Neuronal stem cell (in vitro differentiated cells): ENCODE measurements around the gene ELOVL6.

Experiments
- DNase-seq: peaks from one replicate; pipeline ENCODE4 v3.0.0-alpha.2; 2013; ENCODE audit warnings: low spot score
- H2AFZ ChIP-seq: one replicate; pipeline ENCODE4 v1.6.1; 2013; ENCODE audit warnings: mild to moderate bottlenecking, low read length, inconsistent platforms
- H2AK5ac ChIP-seq: 2 replicates; pipeline ENCODE4 v1.6.1; 2013; ENCODE audit warnings: low read depth, mild to moderate bottlenecking, inconsistent platforms, low read length, moderate library complexity, mixed read lengths
- H2BK120ac ChIP-seq: 2 replicates; pipeline ENCODE4 v1.6.1; 2013; ENCODE audit warnings: low read depth, mild to moderate bottlenecking, inconsistent platforms, low read length, moderate library complexity, mixed read lengths
- H2BK12ac ChIP-seq: one replicate; pipeline ENCODE4 v1.6.1; 2013; ENCODE audit warnings: low read length, inconsistent platforms
- H2BK15ac ChIP-seq: 2 replicates; pipeline ENCODE4 v1.6.1; 2013; ENCODE audit warnings: mild to moderate bottlenecking, low read length, inconsistent platforms, mixed read lengths
- H2BK5ac ChIP-seq: one replicate; pipeline ENCODE4 v1.6.1; 2013; ENCODE audit warnings: inconsistent platforms, mild to moderate bottlenecking, low read length, moderate library complexity
- H3K14ac ChIP-seq: one replicate; pipeline ENCODE4 v1.6.1; 2013; ENCODE audit warnings: low read length, inconsistent platforms
- H3K18ac ChIP-seq: 2 replicates; pipeline ENCODE4 v1.6.1; 2013; ENCODE audit warnings: low read length, inconsistent platforms
- H3K23ac ChIP-seq: 2 replicates; pipeline ENCODE4 v1.6.1; 2013; ENCODE audit warnings: low read depth, mild to moderate bottlenecking, mixed read lengths, low read length, inconsistent platforms; ENCODE audit not compliant: poor library complexity
- H3K27ac ChIP-seq: replicated peaks from 3 replicates; pipeline ENCODE4 v1.5.1; 2013; ENCODE audit warnings: low read length, inconsistent platforms
- H3K27me3 ChIP-seq, 3 experiments: 2 replicates each; pipeline ENCODE4 v1.6.1; 2013; ENCODE audit warnings: low read length in 3 of 3, mild to moderate bottlenecking in 2 of 3, inconsistent platforms in 1 of 3, low read depth in 1 of 3, mixed read lengths in 1 of 3, moderate library complexity in 1 of 3; ENCODE audit not compliant: control insufficient read depth in 3 of 3, insufficient read depth in 3 of 3
- H3K36me3 ChIP-seq, 2 donors: replicated peaks in 1 of 2; 2 replicates each; pipeline ENCODE4 v1.6.1; 2013; ENCODE audit warnings: low read length in 2 of 2; ENCODE audit not compliant: control insufficient read depth in 2 of 2, insufficient read depth in 2 of 2
- H3K4ac ChIP-seq: 2 replicates; pipeline ENCODE4 v1.6.1; 2013; ENCODE audit warnings: inconsistent platforms, mild to moderate bottlenecking, low read length, moderate library complexity
- H3K4me1 ChIP-seq, 2 donors: 1 replicate in 1 of 2; 2 replicates in 1 of 2; pipeline ENCODE4 v1.6.1; 2013; ENCODE audit warnings: low read length in 2 of 2, low read depth in 1 of 2; ENCODE audit not compliant: control insufficient read depth in 2 of 2, insufficient read depth in 1 of 2
- H3K4me2 ChIP-seq: one replicate; pipeline ENCODE4 v1.6.1; 2013; ENCODE audit warnings: mild to moderate bottlenecking, low read length, inconsistent platforms; ENCODE audit not compliant: insufficient read depth, poor library complexity, severe bottlenecking
- H3K4me3 ChIP-seq, 2 donors: 2 replicates each; pipeline ENCODE4 v1.5.1; 2013; ENCODE audit warnings: low read length in 2 of 2, mild to moderate bottlenecking in 2 of 2, inconsistent platforms in 1 of 2, moderate library complexity in 1 of 2
- H3K79me1 ChIP-seq: one replicate; pipeline ENCODE4 v1.6.1; 2013; ENCODE audit warnings: low read depth, mild to moderate bottlenecking, inconsistent platforms, low read length, moderate library complexity
- H3K9ac ChIP-seq: one replicate; pipeline ENCODE4 v1.6.1; 2013; ENCODE audit warnings: mild to moderate bottlenecking, low read depth, low read length, inconsistent platforms; ENCODE audit not compliant: poor library complexity
- H3K9me3 ChIP-seq, 2 donors: replicated peaks in 1 of 2; 2 replicates each; pipeline versions ENCODE3 to v1.6.1; 2013; ENCODE audit warnings: low read length in 2 of 2, mild to moderate bottlenecking in 2 of 2, inconsistent platforms in 1 of 2, low read depth in 1 of 2, mixed read lengths in 1 of 2, moderate library complexity in 1 of 2; ENCODE audit not compliant: control insufficient read depth in 2 of 2, insufficient read depth in 1 of 2
- H4K8ac ChIP-seq: one replicate; pipeline ENCODE4 v1.6.1; 2013; ENCODE audit warnings: low read depth, mild to moderate bottlenecking, inconsistent platforms, low read length, moderate library complexity
- H4K91ac ChIP-seq: one replicate; pipeline ENCODE4 v1.6.1; 2013; ENCODE audit warnings: low read length, low read depth, mild to moderate bottlenecking, inconsistent platforms; ENCODE audit not compliant: poor library complexity
- WGBS, 2 donors: extraction: QIAGEN DNeasy Blood & Tissue Kit; methylation state at CpG; one replicate each; pipeline ENCODE4 v1.1.7; 2013; ENCODE audit warnings: missing lambda C conversion rate in 2 of 2, mixed read lengths in 1 of 2; ENCODE audit not compliant: insufficient read length in 2 of 2, insufficient replicate concordance in 1 of 2; ENCODE audit errors: extremely low coverage in 2 of 2; 5-methylcytosine and 5-hydroxymethylcytosine counted together

ELOVL6 gene

DNA sequence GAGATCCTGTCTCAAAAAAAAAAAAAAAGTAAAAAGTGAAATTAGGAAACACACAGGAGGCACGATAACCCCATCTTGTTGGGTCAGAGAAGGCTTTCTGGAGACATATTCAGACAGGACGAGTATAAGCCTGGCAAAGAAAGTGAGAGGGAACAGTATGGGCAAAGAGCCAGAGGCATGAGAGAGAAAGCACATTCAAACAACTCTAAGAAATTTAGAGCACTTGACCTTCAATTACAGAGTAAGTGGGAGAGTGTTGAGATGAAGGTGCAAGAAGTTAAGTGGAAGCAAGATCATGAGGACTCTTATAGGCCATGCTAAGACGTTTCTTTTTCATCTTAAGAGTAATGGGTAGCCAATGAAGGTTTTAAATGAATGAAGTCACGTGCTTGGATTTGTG lies 70.4 kb downstream of the ELOVL6 start:
- Histone ChIP-seq H3K4me2 (no peak overlapping the region), H3K18ac (no peak overlapping the region), H2BK5ac (no peak overlapping the region), H3K4me3 (no peak overlapping the region), H3K27me3 (no peaks in the 10 kb centered on the region), H3K4ac (no peak overlapping the region), H4K91ac (no peak overlapping the region), H2BK15ac (no peak overlapping the region), H2BK12ac (no peak overlapping the region), H3K27ac (no peak overlapping the region), H3K14ac (no peak overlapping the region), H3K4me1 (no peaks in the 10 kb centered on the region), H3K9ac (no peak overlapping the region), H3K79me1 (peaks cover 3% of the 10 kb centered on the region), H2BK120ac (no peak overlapping the region), H3K9me3 (no peaks in the 10 kb centered on the region), H2AK5ac (no peak overlapping the region), H2AFZ (no peak overlapping the region), H4K8ac (no peak overlapping the region), H3K36me3 (peaks cover 1 to 68% of the 10 kb centered on the region in 2 donors), H3K23ac (no peak overlapping the region)
- WGBS, 2 donors: no CpG with 5 or more reads among the region's 4 CpGs
- DNase-seq: no peak

DNA sequence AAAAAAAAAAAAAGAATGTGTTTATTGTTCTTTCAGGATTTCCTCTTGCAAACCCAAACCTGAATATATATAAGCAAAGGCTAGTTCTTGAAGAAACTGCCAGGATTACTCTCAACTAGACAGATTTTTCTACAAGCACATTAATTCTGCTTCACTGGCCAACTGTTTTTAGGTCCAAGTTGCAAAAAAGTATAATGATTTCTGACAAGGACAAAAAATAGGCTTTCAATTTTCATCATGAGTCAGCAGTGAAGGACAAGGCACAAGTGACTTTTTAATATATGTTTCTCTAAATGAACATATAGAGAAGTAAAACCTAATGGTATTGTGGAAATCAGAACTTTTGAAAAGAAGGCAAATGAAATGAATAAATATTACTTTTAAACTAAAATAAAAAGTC lies 73.7 kb downstream of the ELOVL6 start:
- Histone ChIP-seq H3K14ac (no peak overlapping the region), H3K27me3 (no peaks in the 10 kb centered on the region), H2BK120ac (no peak overlapping the region), H2AFZ (no peak overlapping the region), H3K23ac (no peak overlapping the region), H3K27ac (no peak overlapping the region), H3K9me3 (no peaks in the 10 kb centered on the region), H3K18ac (no peak overlapping the region), H2BK5ac (no peak overlapping the region), H3K4me1 (peaks cover 2 to 9% of the 10 kb centered on the region in 2 donors), H3K79me1 (peaks cover 3% of the 10 kb centered on the region), H2AK5ac (no peak overlapping the region), H3K36me3 (peaks cover 3 to 63% of the 10 kb centered on the region in 2 donors), H3K9ac (no peak overlapping the region), H3K4me3 (no peak overlapping the region), H3K4ac (no peak overlapping the region), H4K91ac (no peak overlapping the region), H4K8ac (no peak overlapping the region), H2BK12ac (no peak overlapping the region), H3K4me2 (no peak overlapping the region), H2BK15ac (no peak overlapping the region)
- no peak for DNase-seq

DNA sequence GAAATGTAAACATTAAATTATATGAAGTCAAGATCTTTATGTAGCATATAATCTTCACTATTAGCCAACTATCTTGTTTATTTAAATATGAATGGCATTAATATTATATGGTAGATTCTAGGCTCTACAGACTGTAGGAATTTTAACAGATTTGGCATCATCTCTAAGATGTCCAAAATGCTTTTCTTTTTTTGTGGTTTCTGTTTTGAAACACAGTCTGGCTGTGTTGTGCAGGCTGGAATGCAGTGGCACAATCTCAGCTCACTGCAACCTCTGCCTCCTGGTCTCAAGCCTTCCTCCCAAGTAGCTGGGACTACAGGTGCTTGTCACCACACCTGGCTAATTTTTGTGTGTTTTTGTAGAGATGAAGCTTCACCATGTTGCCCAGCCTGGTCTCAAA lies 76.2 kb downstream of the ELOVL6 start:
- Histone ChIP-seq H3K4me1 (peaks cover 2 to 12% of the 10 kb centered on the region in 2 donors), H3K27me3 (no peaks in the 10 kb centered on the region), H3K36me3 (peaks cover 2 to 52% of the 10 kb centered on the region in 2 donors), H2AFZ (no peak overlapping the region), H3K9me3 (no peaks in the 10 kb centered on the region), H4K91ac (no peak overlapping the region), H4K8ac (no peak overlapping the region), H3K4me2 (no peak overlapping the region), H2BK12ac (no peak overlapping the region), H2BK15ac (no peak overlapping the region), H3K4me3 (no peak overlapping the region), H2BK5ac (no peak overlapping the region), H3K4ac (no peak overlapping the region), H3K23ac (no peak overlapping the region), H3K27ac (no peak overlapping the region), H3K9ac (no peak overlapping the region), H3K79me1 (peaks cover 2% of the 10 kb centered on the region), H2BK120ac (no peak overlapping the region), H2AK5ac (no peak overlapping the region), H3K18ac (no peak overlapping the region), H3K14ac (no peak overlapping the region)
- no peak for DNase-seq

DNA sequence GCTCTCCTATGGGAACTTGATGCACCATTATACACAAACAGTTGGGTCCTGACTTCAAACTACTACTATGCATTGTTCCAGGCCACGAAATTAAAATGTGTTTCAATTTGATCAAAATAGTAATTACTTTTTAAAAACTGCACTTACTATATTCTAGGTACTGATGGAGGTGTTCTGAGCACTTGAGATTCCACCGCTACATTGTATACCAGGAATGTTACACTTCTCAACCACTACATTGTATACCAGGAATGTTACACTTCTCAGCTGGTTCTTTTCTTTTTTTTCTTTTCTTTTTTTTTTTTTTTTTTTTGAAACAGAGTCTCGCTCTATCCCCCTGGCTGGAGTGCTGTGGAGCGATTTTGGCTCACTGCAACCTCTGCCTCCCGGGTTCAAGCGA lies 77.9 kb downstream of the ELOVL6 start:
- H3K79me1 ChIP-seq: peaks cover 2% of the 10 kb centered on the region
- H3K4me2 ChIP-seq: no peak overlapping the region
- no peaks in the 10 kb centered on the region for H3K27me3 ChIP-seq
- no peak overlapping the region for H3K27ac ChIP-seq
- peaks cover 2 to 12% of the 10 kb centered on the region in 2 donors for H3K4me1 ChIP-seq
- H2AK5ac ChIP-seq: no peak overlapping the region
- H3K18ac ChIP-seq: no peak overlapping the region
- H3K23ac ChIP-seq: no peak overlapping the region
- peaks cover 2 to 61% of the 10 kb centered on the region in 2 donors for H3K36me3 ChIP-seq
- WGBS, 2 donors: no CpG with 5 or more reads among the region's 6 CpGs
- H3K4me3 ChIP-seq: no peak overlapping the region
- no peak for DNase-seq
- H2BK5ac ChIP-seq: no peak overlapping the region
- no peak overlapping the region for H2BK120ac ChIP-seq
- no peak overlapping the region for H4K91ac ChIP-seq
- H2AFZ ChIP-seq: no peak overlapping the region
- H3K9me3 ChIP-seq: peaks cover 0 to 7% of the 10 kb centered on the region in 2 donors
- H3K4ac ChIP-seq: no peak overlapping the region
- no peak overlapping the region for H3K14ac ChIP-seq
- no peak overlapping the region for H3K9ac ChIP-seq
- H4K8ac ChIP-seq: no peak overlapping the region
- no peak overlapping the region for H2BK12ac ChIP-seq
- no peak overlapping the region for H2BK15ac ChIP-seq
